HEK293T (cell line): ENCODE data around the gene SOAT2.

Source experiments
- ARNT ChIP-seq: fragments of 450-650 bp; IDR thresholded peaks from 2 replicates; pipeline ENCODE4 v1.6.1; 2017; ENCODE audit warnings: mild to moderate bottlenecking
- BHLHE40 ChIP-seq: fragments of 450-650 bp; IDR thresholded peaks from 2 replicates; pipeline ENCODE4 v1.6.1; 2016; ENCODE audit warnings: mild to moderate bottlenecking, moderate library complexity, borderline replicate concordance
- ELF4 ChIP-seq: fragments of 450-650 bp; IDR thresholded peaks from 2 replicates; pipeline ENCODE4 v1.6.1; 2017; ENCODE audit warnings: antibody characterized with exemption
- FOXA1 ChIP-seq: fragments of 450-650 bp; IDR thresholded peaks from 2 replicates; pipeline ENCODE4 v1.6.1; 2016; ENCODE audit warnings: mild to moderate bottlenecking
- FOXK2 ChIP-seq: fragments of 450-650 bp; IDR thresholded peaks from 2 replicates; pipeline ENCODE4 v1.6.1; 2016; ENCODE audit warnings: mild to moderate bottlenecking
- FOXM1 ChIP-seq: fragments of 450-650 bp; IDR thresholded peaks from 2 replicates; pipeline ENCODE4 v1.6.1; 2017; ENCODE audit warnings: mild to moderate bottlenecking, borderline replicate concordance
- L3MBTL2 ChIP-seq: fragments of 450-650 bp; conservative IDR thresholded peaks from 2 replicates; pipeline ENCODE4 v1.6.1; 2016; ENCODE audit warnings: mild to moderate bottlenecking
- LEF1 ChIP-seq: fragments of 450-650 bp; IDR thresholded peaks from 2 replicates; pipeline ENCODE4 v1.6.1; 2017; ENCODE audit warnings: mild to moderate bottlenecking, borderline replicate concordance
- SP1 ChIP-seq: fragments of 450-650 bp; IDR thresholded peaks from 2 replicates; pipeline ENCODE4 v1.6.1; 2017
- SUZ12 ChIP-seq: fragments of 450-650 bp; IDR thresholded peaks from 2 replicates; pipeline ENCODE4 v1.6.1; 2016; ENCODE audit warnings: mild to moderate bottlenecking
- TARDBP ChIP-seq: fragments of 450-650 bp; IDR thresholded peaks from 2 replicates; pipeline ENCODE4 v1.6.1; 2016
- ZNF384 ChIP-seq: fragments of 450-650 bp; IDR thresholded peaks from 2 replicates; pipeline ENCODE4 v1.6.1; 2016
- TF ChIP-seq, protein P1 (sequence below): fragments of 450-650 bp; IDR thresholded peaks from 2 replicates; pipeline ENCODE4 v1.6.1; 2016

DNA sequence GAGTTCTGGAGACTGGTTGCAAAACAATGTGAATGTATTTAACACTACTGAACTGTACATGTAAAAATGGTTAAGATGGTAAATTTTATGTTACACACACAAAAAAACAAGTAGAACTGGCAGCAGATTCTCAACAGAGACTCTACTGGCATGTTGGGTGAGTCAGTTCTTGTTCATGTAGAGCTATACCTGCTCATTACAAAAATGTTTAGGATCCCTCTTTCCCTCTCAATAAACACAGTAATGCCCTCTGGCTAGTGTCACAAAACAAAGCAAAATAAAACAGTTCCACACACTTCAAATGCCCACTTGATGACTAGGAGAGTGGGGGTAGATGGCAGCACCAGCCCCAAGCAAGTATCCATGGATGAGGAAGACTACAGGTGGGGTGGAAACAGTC, 63.6 kb downstream of the SOAT2 start:
- no peak for TF ChIP-seq ELF4
- no peak for TF ChIP-seq BHLHE40
- no peak for TF ChIP-seq FOXK2
- no peak for TF ChIP-seq SP1
- no peak for TF ChIP-seq SUZ12
- no peak for TF ChIP-seq TARDBP
- TF ChIP-seq, protein P1, sequence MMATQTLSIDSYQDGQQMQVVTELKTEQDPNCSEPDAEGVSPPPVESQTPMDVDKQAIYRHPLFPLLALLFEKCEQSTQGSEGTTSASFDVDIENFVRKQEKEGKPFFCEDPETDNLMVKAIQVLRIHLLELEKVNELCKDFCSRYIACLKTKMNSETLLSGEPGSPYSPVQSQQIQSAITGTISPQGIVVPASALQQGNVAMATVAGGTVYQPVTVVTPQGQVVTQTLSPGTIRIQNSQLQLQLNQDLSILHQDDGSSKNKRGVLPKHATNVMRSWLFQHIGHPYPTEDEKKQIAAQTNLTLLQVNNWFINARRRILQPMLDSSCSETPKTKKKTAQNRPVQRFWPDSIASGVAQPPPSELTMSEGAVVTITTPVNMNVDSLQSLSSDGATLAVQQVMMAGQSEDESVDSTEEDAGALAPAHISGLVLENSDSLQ = no peak
- no peak for TF ChIP-seq ARNT
- TF ChIP-seq ZNF384 = no peak
- TF ChIP-seq LEF1 = no peak
- TF ChIP-seq FOXA1 = no peak
- no peak for TF ChIP-seq FOXM1
- TF ChIP-seq L3MBTL2 = no peak
